Chondrocyte (in vitro differentiated cells): ENCODE data around the gene OXGR1. TPM values are rescaled to one million over a fixed set of nuclear protein-coding genes. Genes with fewer than 3 reads are reported as not detected.

Experiments used
- DNase-seq: peaks from one replicate; pipeline ENCODE4 v3.0.0; 2021; ENCODE audit warnings: mixed read lengths, low spot score
- H3K27ac Mint-ChIP-seq: one replicate; pipeline ENCODE4 v1.8.0; 2021; ENCODE audit warnings: mild to moderate bottlenecking, moderate library complexity, mixed read lengths; ENCODE audit not compliant: unreplicated experiment
- H3K27me3 Mint-ChIP-seq: 2 replicates; pipeline ENCODE4 v1.8.0; 2021; ENCODE audit warnings: low read depth, mixed read lengths
- H3K36me3 Mint-ChIP-seq: 2 replicates; pipeline ENCODE4 v1.8.0; 2021; ENCODE audit warnings: low read depth, mixed read lengths
- H3K4me1 Mint-ChIP-seq: 2 replicates; pipeline ENCODE4 v1.8.0; 2021; ENCODE audit warnings: low read depth, mild to moderate bottlenecking, mixed read lengths
- H3K4me3 Mint-ChIP-seq: one replicate; pipeline ENCODE4 v1.8.0; 2021; ENCODE audit warnings: mild to moderate bottlenecking, moderate library complexity, mixed read lengths; ENCODE audit not compliant: unreplicated experiment
- H3K9me3 Mint-ChIP-seq: 2 replicates; pipeline ENCODE4 v1.8.0; 2021; ENCODE audit warnings: low read depth, mixed read lengths
- CTCF ChIP-seq: fragments of 200-600 bp; sonication (generic); IDR thresholded peaks from 2 replicates; pipeline ENCODE4 v1.5.0; 2021; ENCODE audit warnings: antibody characterized with exemption, mild to moderate bottlenecking, moderate library complexity
- total RNA-seq: library from RNA; stranded (reverse); gene quantifications from 3 replicates; pipeline ENCODE4 v1.2.1, GENCODE V29; 2021

OXGR1 gene
- total RNA-seq, 1 donor from 2014 or later, result not detected

DNA sequence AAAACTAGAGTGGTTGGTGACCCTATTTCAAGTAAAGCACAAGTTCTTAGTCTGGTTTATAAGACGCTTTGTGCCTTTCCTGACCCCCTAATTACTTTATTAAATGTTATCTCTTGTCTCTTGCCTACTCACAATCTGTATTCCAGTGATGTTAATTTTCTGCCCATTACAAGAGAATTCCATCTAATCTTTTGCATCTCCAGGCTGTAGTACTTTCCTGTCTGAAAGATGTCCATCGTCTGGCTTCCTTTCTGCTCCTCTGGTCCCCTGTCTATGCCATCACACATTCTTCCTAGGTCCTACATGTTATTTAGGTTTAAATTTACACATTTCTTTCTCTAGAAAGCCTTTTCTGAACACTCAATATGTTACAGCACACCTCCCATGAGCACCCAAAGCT lies 25.9 kb upstream of the OXGR1 start:
- Mint-ChIP-seq H3K4me3 (no peak overlapping the region), H3K9me3 (no peaks in the 10 kb centered on the region), H3K4me1 (peaks cover 24% of the 10 kb centered on the region), H3K27me3 (no peaks in the 10 kb centered on the region), H3K36me3 (no peaks in the 10 kb centered on the region), H3K27ac (no peak overlapping the region)
- TF ChIP-seq CTCF, result no peak
- DNase-seq, result no peak

GRCh38 chr13:97019236-97019635 lies 25.0 kb upstream of the OXGR1 start:
- Mint-ChIP-seq H3K27ac (no peak overlapping the region), H3K36me3 (no peaks in the 10 kb centered on the region), H3K9me3 (no peaks in the 10 kb centered on the region), H3K27me3 (peaks cover 2% of the 10 kb centered on the region), H3K4me3 (no peak overlapping the region), H3K4me1 (peaks cover 24% of the 10 kb centered on the region)
- no peak for DNase-seq
- no peak for TF ChIP-seq CTCF

- H3K4me1 Mint-ChIP-seq, result peaks cover 24% of the 10 kb centered on the region
- DNase-seq, result no peak
- H3K36me3 Mint-ChIP-seq, result no peaks in the 10 kb centered on the region
- TF ChIP-seq CTCF, result peak; percentile 96
- peak overlapping the region; percentile 24 for H3K27ac Mint-ChIP-seq
- no peaks in the 10 kb centered on the region for H3K9me3 Mint-ChIP-seq
- peaks cover 6% of the 10 kb centered on the region for H3K27me3 Mint-ChIP-seq
- H3K4me3 Mint-ChIP-seq, result peak overlapping the region; percentile 53
Measured at GRCh38 chr13:97018029-97018819, 23.9 kb upstream of the OXGR1 start.

DNA sequence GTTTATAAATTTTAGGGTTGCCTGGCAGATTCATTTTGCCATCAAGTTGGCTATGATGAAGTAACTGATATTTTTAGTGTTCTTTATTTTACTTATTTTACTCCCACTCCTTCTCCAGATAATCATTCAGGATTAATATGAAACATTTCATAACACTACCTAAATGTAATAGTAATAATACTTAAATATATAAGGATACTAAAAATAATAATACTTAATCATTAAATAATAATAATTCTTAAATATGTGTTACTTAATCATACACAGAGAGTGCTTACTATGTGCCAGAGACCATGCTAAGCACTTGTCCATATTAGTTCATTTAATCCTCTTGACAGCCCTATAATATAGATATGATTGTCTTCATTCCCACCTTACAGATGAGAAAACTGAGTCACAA lies 23.0 kb upstream of the OXGR1 start:
- peaks cover 24% of the 10 kb centered on the region for H3K4me1 Mint-ChIP-seq
- H3K4me3 Mint-ChIP-seq, result no peak overlapping the region
- no peak overlapping the region for H3K27ac Mint-ChIP-seq
- no peaks in the 10 kb centered on the region for H3K9me3 Mint-ChIP-seq
- TF ChIP-seq CTCF, result no peak
- H3K27me3 Mint-ChIP-seq, result peaks cover 8% of the 10 kb centered on the region
- no peaks in the 10 kb centered on the region for H3K36me3 Mint-ChIP-seq
- DNase-seq, result no peak

- no peak for DNase-seq
- Mint-ChIP-seq H3K9me3 (no peaks in the 10 kb centered on the region), H3K36me3 (no peaks in the 10 kb centered on the region), H3K27ac (no peak overlapping the region), H3K27me3 (peaks cover 11% of the 10 kb centered on the region), H3K4me3 (no peak overlapping the region), H3K4me1 (peaks cover 24% of the 10 kb centered on the region)
- no peak for TF ChIP-seq CTCF
Measured at GRCh38 chr13:97015661-97016350, 21.5 kb upstream of the OXGR1 start.
